ENCODE measurements around the gene C9orf85. TPM values are rescaled to one million over a fixed set of nuclear protein-coding genes. Genes with fewer than 3 reads are reported as not detected.
A peak's percentile ranks its signal among the peaks of the same experiment; 100 is the strongest.

C9orf85 gene
- total RNA-seq, 1 experiment from 2014 or later, result 20.2 TPM

- no peak for TF ChIP-seq ETV6 (CRISPR knock-in tag; IDR thresholded peaks at IDR 0.05)
- TF ChIP-seq ZNF532 (CRISPR knock-in tag; IDR thresholded peaks at IDR 0.05; ENCODE audit: borderline replicate concordance), result no peak
- no peak for TF ChIP-seq ATF6 (CRISPR knock-in tag; IDR thresholded peaks at IDR 0.05)
- no peak for TF ChIP-seq AFF4 (CRISPR knock-in tag; IDR thresholded peaks at IDR 0.05; ENCODE audit: borderline replicate concordance)
- no peak for TF ChIP-seq TEAD1 (CRISPR knock-in tag; IDR thresholded peaks at IDR 0.05)
- no peak for TF ChIP-seq ELF4 (CRISPR knock-in tag; IDR thresholded peaks at IDR 0.05; ENCODE audit: low read depth)
- TF ChIP-seq, protein P1, sequence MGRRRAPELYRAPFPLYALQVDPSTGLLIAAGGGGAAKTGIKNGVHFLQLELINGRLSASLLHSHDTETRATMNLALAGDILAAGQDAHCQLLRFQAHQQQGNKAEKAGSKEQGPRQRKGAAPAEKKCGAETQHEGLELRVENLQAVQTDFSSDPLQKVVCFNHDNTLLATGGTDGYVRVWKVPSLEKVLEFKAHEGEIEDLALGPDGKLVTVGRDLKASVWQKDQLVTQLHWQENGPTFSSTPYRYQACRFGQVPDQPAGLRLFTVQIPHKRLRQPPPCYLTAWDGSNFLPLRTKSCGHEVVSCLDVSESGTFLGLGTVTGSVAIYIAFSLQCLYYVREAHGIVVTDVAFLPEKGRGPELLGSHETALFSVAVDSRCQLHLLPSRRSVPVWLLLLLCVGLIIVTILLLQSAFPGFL (CRISPR knock-in tag; IDR thresholded peaks at IDR 0.05; ENCODE audit: borderline replicate concordance), result no peak
Measured at GRCh38 chr9:71920456-71921189, 9.2 kb downstream of the C9orf85 start (continued).

DNA sequence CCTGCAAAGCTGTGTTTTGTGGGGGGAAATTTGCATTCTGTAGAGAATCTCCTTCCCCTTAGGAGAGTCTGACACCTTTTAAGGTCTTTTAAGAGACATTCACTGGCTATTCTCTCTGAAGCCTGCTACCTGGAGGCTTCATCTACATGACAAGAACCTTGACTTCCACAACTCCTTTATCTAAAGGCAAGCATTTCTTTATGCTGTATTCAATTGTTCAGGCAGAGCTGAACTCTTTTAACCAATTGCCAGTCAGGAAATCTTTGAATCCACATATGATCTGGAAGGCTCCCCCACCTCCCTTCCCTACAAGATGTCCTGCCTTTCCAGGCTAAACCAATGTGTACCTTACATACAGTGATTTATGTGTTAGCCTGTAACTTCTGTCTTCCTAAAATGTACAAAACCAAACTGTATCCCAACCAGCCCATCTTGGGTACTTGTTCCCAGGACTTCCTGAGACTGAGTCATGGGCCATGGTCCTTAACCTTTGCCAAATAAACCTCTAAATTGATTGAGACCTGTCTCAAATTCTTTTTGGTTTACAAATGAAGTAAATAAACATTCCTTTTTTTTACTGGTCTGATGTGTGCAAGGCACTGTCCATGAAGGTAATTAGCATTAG lies 9.9 kb downstream of the C9orf85 start:
- Mint-ChIP-seq H3K36me3 (peaks cover 46% of the 10 kb centered on the region), H3K9me3 (peaks cover 28% of the 10 kb centered on the region), H3K27ac (peak overlapping the region; percentile 98), H3K4me3 (peak overlapping the region; percentile 42), H3K27me3 (ENCODE audit: low read depth) (no peaks in the 10 kb centered on the region), H3K4me1 (peaks cover 76% of the 10 kb centered on the region)
- CTCF ChIA-PET, result interaction anchor here (1.2 to 2.0 kb wide), 2 partner anchors 10 to 15 kb away, joined by 4 to 11 read pairs; partner anchors contain the start of genes ABHD17B and C9orf85
- DNase-seq (ENCODE audit: low spot score) (no peak), ATAC-seq (peak; percentile 93)
- POLR2A ChIA-PET, result interaction anchor here (0.7 to 2.6 kb wide), 2 partner anchors 10 to 61 kb away, joined by 3 to 18 read pairs; partner anchors contain the start of genes ABHD17B and C9orf85
- 0 out of 2 replicates have a peak, but pooled peaks have one; percentile 17 for TF ChIP-seq ZNF416 (CRISPR knock-in tag; IDR thresholded peaks at IDR 0.05)
- TF ChIP-seq, protein P2, sequence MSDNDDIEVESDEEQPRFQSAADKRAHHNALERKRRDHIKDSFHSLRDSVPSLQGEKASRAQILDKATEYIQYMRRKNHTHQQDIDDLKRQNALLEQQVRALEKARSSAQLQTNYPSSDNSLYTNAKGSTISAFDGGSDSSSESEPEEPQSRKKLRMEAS (CRISPR knock-in tag; IDR thresholded peaks at IDR 0.05), result 0 out of 2 replicates have a peak, but pooled peaks have one; percentile 27
- TF ChIP-seq, protein P3, sequence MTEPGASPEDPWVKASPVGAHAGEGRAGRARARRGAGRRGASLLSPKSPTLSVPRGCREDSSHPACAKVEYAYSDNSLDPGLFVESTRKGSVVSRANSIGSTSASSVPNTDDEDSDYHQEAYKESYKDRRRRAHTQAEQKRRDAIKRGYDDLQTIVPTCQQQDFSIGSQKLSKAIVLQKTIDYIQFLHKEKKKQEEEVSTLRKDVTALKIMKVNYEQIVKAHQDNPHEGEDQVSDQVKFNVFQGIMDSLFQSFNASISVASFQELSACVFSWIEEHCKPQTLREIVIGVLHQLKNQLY (CRISPR knock-in tag; IDR thresholded peaks at IDR 0.05), result no peak
- TF ChIP-seq FOXP4 (CRISPR knock-in tag; IDR thresholded peaks at IDR 0.05), result no peak
- TF ChIP-seq, protein P4, sequence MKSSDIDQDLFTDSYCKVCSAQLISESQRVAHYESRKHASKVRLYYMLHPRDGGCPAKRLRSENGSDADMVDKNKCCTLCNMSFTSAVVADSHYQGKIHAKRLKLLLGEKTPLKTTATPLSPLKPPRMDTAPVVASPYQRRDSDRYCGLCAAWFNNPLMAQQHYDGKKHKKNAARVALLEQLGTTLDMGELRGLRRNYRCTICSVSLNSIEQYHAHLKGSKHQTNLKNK (CRISPR knock-in tag; IDR thresholded peaks at IDR 0.05), result peak; percentile 74; the same call in 1 of the 2 replicates
- no peak for TF ChIP-seq USF2 (CRISPR knock-in tag; IDR thresholded peaks at IDR 0.05)
- no peak for TF ChIP-seq NR2C2 (CRISPR knock-in tag; IDR thresholded peaks at IDR 0.05)
- TF ChIP-seq TP53 (CRISPR knock-in tag; IDR thresholded peaks at IDR 0.05), result 0 out of 2 replicates have a peak, but pooled peaks have one; percentile 30
- peak; percentile 48; the same call in 1 of the 2 replicates for TF ChIP-seq ZNF423 (CRISPR knock-in tag; IDR thresholded peaks at IDR 0.05)

All from WTC11 (cell line).